ENCODE measurements around the gene TMEM184B. TPM values are rescaled to one million over a fixed set of nuclear protein-coding genes. Genes with fewer than 3 reads are reported as not detected.

The TMEM184B gene
- total RNA-seq, 8 experiments from 2014 or later = 14.6 to 38.5 (median 20.4) TPM

DNA sequence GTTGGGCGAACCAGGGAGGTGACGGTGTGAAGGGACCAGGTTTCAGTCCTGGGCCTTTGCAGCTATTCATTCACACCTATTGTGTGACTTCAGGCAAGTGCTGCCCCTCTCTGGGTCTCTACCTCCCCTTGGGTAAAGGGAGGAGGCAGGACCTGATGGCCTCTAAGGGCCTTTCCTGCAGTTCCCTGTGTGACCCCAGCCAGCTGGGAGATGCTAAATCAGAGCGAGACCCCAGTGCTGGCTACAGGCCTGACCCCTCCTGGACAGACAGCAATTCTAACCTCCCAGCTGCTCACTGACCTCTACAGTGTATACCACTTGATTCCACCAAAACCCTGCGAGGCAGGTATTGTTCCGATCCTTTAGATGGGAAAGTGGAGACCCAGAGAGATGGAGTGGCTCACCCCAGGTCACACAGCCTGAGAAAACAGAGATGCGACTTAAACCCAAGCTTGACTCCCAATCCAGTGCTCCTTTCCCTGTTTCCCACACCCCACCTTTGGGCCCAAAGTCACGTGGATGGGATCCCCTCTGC is 64.8 kb downstream of the TMEM184B start:
- Histone ChIP-seq H3K4me1 (replicated peaks in 1 of 2) (peaks cover 2 to 5% of the 10 kb centered on the region in 2 donors), H3K4me3 (no peak overlapping the region), H3K27ac (no peak overlapping the region)
- in situ Hi-C loops (cut with MboI; ENCODE audit: low pct_unique_long_range_greater_than_20kb in 2 of 9, low sequenced_read_pairs in 9 of 9, unreplicated experiment in 9 of 9) = no loop called here
- 54 to 100% (median 86%) methylated on average over 1 to 4 of the region's 7 CpGs; no CpG with 5 or more reads in 4 of the 10 experiments for WGBS, 10 experiments
- ATAC-seq (replicated peaks in 6 of 8) = no peak

DNA sequence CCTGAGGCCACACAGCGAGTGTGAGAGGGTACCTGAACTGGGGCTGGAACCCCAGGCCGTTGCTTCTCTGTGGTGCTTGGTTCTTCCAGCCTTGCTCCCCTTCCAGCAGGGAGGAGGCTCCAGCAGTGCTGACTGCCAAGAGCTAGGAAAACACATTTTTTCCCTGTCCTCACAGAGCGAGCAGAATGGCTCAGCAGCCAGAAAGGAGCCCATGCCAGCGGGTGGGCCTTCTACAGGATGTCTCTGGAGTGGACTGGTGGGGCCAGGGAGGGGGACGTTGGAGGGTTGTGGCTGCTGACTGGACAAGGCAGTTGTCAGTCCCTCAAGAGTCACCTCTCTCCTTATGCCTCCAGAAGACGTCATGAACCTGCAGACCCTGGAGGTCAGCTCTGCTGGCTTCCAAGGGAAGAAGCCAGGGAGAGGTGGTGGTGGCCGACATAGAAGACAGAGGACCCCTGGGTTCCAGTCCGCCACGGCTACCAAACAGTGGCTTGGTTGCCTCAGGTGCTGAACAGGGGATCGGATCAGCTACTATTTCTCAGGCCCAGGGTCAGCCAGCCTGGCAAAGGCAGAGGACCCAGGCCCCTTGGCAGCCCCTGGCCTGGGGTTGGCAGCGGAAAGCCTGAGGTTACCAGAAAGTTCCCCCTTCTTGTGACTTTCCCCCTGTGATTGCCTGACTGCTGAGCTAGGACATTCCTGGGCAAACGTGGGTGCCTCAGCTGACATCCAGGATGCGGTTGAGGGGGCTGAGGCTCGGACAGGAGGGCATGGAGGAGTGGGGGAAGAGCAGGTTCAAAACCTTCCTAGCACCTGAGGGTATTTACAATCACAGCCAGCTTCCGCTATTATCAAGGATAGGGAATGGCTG is 67.3 kb downstream of the TMEM184B start:
- ATAC-seq (replicated peaks in 6 of 8) = peak in 3 of 8 experiments; percentile 0
- peaks cover 2 to 10% of the 10 kb centered on the region in 2 donors for H3K4me1 ChIP-seq (replicated peaks in 1 of 2)
- WGBS, 10 experiments = 20 to 100% (median 83%) methylated on average over 1 to 5 of the region's 15 CpGs; no CpG with 5 or more reads in 3 of the 10 experiments
- in situ Hi-C loops (cut with MboI; ENCODE audit: low pct_unique_long_range_greater_than_20kb in 2 of 9, low sequenced_read_pairs in 9 of 9, unreplicated experiment in 9 of 9) = no loop called here
- no peak overlapping the region for H3K4me3 ChIP-seq
- H3K27ac ChIP-seq = no peak overlapping the region

DNA sequence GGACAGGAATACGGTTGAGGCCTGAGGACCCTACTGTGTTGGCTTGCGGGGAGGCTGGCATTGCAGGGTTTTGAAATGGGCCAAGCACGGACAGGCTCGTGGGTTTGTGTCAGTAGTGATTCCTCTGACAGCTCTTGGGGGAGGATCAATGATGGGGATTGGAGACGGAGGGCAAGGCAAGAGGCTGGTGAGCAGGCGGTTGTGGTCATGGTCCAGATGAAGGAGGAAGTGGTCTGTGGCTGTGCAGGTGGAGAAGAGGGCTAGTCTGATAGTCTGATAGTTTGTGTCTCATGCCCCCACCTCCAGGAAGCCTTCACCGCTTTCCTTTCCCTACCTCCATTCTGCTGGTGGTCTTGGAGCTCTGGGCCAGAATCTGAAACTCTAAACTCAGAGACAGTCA is 68.0 kb downstream of the TMEM184B start:
- H3K4me3 ChIP-seq = no peak overlapping the region
- no peak overlapping the region for H3K27ac ChIP-seq
- H3K4me1 ChIP-seq (replicated peaks in 1 of 2) = peaks cover 2 to 10% of the 10 kb centered on the region in 2 donors
- in situ Hi-C loops (cut with MboI; ENCODE audit: low pct_unique_long_range_greater_than_20kb in 2 of 9, low sequenced_read_pairs in 9 of 9, unreplicated experiment in 9 of 9) = no loop called here
- 27 to 100% (median 85%) methylated on average over 1 to 6 of the region's 7 CpGs; no CpG with 5 or more reads in 2 of the 10 experiments for WGBS, 10 experiments
- no peak for ATAC-seq (replicated peaks in 6 of 8)

DNA sequence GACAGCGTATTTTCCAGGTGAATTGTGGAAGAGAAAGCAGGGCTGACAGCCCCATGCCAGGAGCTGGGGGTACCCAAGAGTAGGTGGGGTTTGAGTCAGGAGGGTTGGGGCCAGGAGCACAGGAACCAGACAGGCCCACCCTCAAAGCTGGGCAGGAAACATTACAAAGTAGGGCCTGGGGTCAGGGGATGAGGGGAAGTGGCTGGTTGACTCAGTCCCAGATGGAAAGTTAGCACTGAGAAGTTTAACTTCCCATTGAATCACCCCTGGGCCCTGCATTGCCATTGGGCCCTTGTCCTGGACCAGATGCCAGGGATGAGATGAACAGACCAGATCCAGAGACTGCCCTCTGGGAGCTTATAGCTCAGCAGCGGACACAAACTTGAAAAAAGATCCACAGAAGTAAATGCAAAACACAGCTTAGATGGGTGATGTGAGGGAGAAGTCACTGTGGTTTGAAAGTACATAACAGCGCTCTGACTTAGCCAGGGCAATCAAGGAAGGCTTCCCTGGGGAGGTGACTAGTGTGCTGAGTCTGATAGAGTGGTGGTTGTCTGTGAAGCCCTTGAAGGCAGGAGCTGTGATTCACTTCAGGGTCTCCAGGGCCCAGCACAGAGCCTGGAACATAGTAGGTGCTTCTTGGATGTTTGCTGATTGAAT is 68.8 kb downstream of the TMEM184B start:
- no peak for ATAC-seq (replicated peaks in 6 of 8)
- H3K4me1 ChIP-seq (replicated peaks in 1 of 2) = peaks cover 2 to 10% of the 10 kb centered on the region in 2 donors
- H3K27ac ChIP-seq = no peak overlapping the region
- WGBS, 10 experiments = 100% methylated on average over 1 of the region's 3 CpGs; no CpG with 5 or more reads in 9 of the 10 experiments
- peak overlapping the region in 3 of 5 donors; percentile 52 to 58 (median 58) for H3K4me3 ChIP-seq
- in situ Hi-C loops (cut with MboI; ENCODE audit: low pct_unique_long_range_greater_than_20kb in 2 of 9, low sequenced_read_pairs in 9 of 9, unreplicated experiment in 9 of 9) = no loop called here

DNA sequence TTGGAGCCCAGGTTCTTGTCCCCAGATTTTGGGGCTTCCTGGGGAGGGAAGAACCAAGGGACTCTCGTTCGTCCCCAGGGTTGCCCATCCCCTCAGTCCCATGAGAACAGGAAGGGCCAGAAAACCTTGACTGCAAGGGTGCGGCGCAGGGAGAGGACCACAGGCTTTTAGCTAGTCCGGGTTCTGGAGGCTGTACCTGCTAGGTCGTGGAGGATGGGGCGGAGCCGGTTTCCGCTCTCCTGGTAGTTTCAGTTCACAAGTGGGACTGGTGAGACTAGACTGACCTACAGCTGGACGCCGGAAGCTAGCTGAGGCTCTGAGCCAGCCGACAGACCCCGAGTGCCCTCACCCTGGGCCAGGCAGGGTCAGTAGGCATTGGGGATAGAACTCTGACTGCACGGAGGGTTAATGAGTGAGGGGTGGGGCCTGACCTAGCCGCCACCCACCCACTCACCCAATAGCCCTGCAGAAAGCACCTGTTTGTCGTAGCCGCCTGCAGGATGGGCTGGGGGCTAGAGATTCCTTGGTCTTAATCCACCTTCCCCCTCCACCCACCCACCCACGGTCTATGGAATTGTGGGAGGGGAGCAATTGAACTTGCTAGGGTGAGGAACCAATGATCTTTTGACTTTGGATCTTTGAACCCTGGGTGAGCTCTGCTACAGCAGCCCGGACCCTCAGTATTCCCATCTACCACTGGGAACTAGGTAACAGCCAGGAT is 69.6 kb downstream of the TMEM184B start:
- peak in 5 of 8 experiments; percentile 1 to 7 (median 2) for ATAC-seq (replicated peaks in 6 of 8)
- 0 to 43% (median 18%) methylated on average over 1 to 7 of the region's 19 CpGs; no CpG with 5 or more reads in 6 of the 10 experiments for WGBS, 10 experiments
- Histone ChIP-seq H3K4me3 (peak overlapping the region; percentile 52 to 58 (median 57)), H3K27ac (no peak overlapping the region), H3K4me1 (replicated peaks in 1 of 2) (peaks cover 2 to 10% of the 10 kb centered on the region in 2 donors)
- in situ Hi-C loops (cut with MboI; ENCODE audit: low pct_unique_long_range_greater_than_20kb in 2 of 9, low sequenced_read_pairs in 9 of 9, unreplicated experiment in 9 of 9) = no loop called here

DNA sequence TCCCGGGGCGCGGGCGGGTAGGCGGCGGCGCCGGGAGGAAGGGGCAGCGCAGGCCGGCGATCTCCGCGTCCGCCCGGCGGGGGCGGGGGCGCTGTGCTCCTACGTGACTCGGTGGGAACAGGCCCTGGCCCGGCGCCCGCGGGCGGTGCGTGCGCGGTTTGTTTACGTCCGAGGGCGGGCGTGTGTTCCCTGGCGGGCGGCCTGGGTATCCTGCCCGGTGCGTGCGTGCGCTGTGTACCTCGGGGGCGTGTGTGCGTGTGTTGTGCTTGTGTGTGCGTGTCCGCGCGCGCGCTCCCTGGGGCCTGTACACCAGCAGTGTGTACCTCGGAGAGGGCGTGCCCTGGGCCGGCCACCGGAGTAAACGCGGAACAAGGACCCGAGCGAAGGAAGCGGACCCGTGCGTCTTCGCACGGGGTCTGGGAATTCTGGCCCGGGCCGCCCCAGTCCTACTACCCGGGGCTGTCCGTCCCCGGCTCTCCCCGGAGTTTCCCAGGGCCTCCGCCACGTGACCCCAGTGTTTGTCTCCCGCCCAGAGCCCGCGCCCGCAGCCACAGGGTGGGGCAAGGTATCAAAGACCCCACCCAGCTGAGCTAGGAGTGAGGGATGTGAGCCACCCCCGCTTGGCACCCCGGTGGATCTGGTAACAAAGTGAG is 70.2 kb downstream of the TMEM184B start:
- in situ Hi-C loops (cut with MboI; ENCODE audit: low pct_unique_long_range_greater_than_20kb in 2 of 9, low sequenced_read_pairs in 9 of 9, unreplicated experiment in 9 of 9) = no loop called here
- ATAC-seq (replicated peaks in 6 of 8) = peak; percentile 23 to 64 (median 54)
- Histone ChIP-seq H3K27ac (peak overlapping the region; percentile 59 to 76), H3K4me1 (replicated peaks in 1 of 2) (peaks cover 2 to 10% of the 10 kb centered on the region in 2 donors), H3K4me3 (peak overlapping the region; percentile 52 to 58 (median 57))
- WGBS, 10 experiments = 0 to 2% (median 2%) methylated on average over 2 to 12 of the region's 74 CpGs; no CpG with 5 or more reads in 7 of the 10 experiments

DNA sequence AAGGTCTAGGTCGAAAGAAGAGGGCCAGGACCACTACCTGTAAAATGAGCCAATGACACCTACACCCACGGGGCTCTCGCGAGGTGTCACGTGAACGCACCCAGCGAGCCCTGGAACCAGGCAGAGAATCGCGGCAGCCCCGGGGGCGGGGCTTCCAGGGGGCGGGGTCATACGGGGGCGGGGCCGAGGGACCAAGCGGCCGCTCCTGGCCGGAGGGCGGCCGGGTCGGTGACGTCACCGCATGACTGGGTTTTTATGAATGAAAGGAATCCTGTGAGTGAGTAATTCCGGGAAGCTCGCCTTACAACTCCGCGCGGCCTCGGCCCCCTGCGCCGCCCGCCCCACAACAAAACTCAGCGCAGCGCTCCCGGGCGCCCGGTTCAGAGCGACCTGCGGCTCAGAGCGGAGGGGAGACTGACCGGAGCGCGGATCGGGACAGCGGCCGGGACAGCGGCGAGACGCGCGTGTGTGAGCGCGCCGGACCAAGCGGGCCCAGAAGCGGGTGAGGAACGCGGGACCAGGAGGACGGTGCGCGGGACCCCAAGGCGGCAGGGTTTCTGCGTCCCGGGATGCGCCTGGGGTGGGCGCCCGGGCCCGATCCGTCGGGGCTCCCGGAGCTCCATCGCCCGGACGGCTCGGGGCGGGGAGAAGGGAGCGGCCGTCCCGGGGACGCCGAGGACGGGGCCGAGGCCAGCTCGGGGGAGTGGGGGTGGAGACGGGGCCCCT is 70.9 kb downstream of the TMEM184B start, which contains the start of gene MAFF:
Gene MAFF (plus strand): TSS at position 284 of the 726 bp plus-strand sequence. CDS start 11,860 bp downstream, outside the sequence.
- Histone ChIP-seq H3K4me3 (peak within 1 kb of the TSS; percentile 52 to 58 (median 57)), H3K4me1 (replicated peaks in 1 of 2) (peaks cover 2 to 13% of the 10 kb centered on the region in 2 donors), H3K27ac (peak within 1 kb of the TSS; percentile 59 to 76)
- 0% methylated on average over 1 of the region's 85 CpGs; no CpG with 5 or more reads in 9 of the 10 experiments for WGBS, 10 experiments
- in situ Hi-C loops (cut with MboI; ENCODE audit: low pct_unique_long_range_greater_than_20kb in 2 of 9, low sequenced_read_pairs in 9 of 9, unreplicated experiment in 9 of 9) = no loop called here
- peak; percentile 68 to 83 (median 76) for ATAC-seq (replicated peaks in 6 of 8)

DNA sequence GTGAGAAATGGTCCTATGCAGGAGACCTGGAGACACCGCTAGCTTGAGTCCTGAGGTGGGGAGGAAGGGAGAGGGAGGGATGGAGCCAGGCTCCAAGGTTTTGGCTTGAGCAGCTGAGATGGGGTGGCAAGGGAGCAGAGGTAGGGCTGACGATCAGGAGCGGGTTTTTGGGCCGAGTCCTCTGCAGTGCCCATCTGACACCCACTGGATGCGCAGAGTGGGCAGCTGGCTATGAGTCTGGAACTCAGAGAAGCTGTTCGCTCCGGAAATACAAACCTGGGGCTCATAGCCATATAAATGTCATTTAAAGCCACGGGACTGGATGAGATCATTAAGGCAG is 71.5 kb downstream of the TMEM184B start:
- WGBS, 10 experiments = 6 to 60% (median 8%) methylated on average over 1 to 4 of the region's 8 CpGs; no CpG with 5 or more reads in 7 of the 10 experiments
- Histone ChIP-seq H3K4me1 (replicated peaks in 1 of 2) (peaks cover 2 to 14% of the 10 kb centered on the region in 2 donors), H3K27ac (peak overlapping the region; percentile 11 to 42), H3K4me3 (peak overlapping the region; percentile 24 to 58 (median 57))
- in situ Hi-C loops (cut with MboI; ENCODE audit: low pct_unique_long_range_greater_than_20kb in 2 of 9, low sequenced_read_pairs in 9 of 9, unreplicated experiment in 9 of 9) = no loop called here
- ATAC-seq (replicated peaks in 6 of 8) = peak in 1 of 8 experiments; percentile 8

DNA sequence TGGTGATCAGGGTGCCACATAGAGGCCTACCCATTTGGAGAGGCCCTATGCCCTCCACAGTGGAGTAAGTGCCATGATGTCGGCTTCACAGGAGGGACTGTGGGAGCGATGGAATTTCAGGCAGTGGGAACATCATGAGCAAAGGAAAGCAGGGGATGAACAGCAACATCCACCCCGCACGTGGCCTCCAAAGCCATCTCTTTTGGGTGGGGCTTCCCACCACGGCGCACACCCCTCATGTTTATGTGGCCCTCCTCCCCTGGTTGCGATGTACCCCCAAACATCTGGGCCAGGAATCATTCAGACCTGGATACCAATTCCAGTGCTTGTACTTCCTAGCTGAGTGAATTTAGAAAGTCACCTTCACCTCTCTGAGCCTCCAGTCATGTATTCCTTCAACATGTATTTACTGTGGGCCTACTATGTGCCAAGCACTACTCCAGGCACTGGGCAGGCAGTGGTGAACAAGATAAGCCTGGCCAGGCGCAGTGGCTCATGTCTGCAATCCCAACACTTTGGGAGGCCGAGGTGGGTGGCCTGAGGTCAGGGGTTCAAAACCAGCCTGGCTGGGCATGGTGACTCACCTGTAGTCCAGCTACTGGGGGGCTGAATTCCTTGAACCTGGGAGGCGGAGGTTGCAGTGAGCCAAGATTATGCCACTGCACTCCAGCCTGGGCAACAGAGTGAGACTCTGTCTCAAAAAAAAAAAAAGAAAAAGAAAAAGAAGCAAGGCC is 72.8 kb downstream of the TMEM184B start:
- Histone ChIP-seq H3K27ac (no peak overlapping the region), H3K4me1 (replicated peaks in 1 of 2) (peaks cover 2 to 14% of the 10 kb centered on the region in 2 donors), H3K4me3 (no peak overlapping the region)
- no peak for ATAC-seq (replicated peaks in 6 of 8)
- in situ Hi-C loops (cut with MboI; ENCODE audit: low pct_unique_long_range_greater_than_20kb in 2 of 9, low sequenced_read_pairs in 9 of 9, unreplicated experiment in 9 of 9) = no loop called here
- 51 to 100% (median 100%) methylated on average over 1 to 6 of the region's 10 CpGs; no CpG with 5 or more reads in 2 of the 10 experiments for WGBS, 10 experiments

DNA sequence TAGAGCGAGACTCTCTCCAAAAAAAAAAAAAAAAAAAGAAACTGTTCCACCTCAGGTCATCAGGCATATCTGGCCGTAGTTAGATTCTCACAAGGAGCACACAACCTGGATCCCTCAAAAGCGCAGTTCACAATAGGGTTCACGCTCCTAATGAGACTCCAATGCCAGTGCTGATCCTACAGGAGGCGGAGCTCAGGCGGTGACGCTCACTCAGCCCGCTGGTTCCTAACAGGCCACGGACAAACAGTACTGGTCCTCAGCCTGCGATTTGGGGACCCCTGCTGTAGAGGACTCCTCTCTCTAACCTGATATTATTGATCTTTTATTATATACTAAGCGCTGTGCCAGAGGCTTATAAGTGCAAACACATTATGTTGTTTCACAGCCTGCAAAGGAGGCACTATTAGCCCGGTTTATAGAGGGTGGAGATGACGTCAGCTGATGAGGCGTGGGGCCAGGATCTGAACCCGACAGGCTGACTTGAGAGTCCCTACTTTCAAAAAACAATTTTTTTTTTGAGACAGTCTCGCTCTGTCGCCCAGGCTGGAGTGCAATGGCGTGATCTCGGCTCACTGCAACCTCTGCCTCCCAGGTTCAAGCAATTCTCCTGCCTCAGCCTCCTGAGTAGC is 75.9 kb downstream of the TMEM184B start:
- 39 to 100% (median 65%) methylated on average over 2 to 8 of the region's 19 CpGs; no CpG with 5 or more reads in 4 of the 10 experiments for WGBS, 10 experiments
- H3K27ac ChIP-seq = no peak overlapping the region
- no peak overlapping the region for H3K4me3 ChIP-seq
- in situ Hi-C loops (cut with MboI; ENCODE audit: low pct_unique_long_range_greater_than_20kb in 2 of 9, low sequenced_read_pairs in 9 of 9, unreplicated experiment in 9 of 9) = no loop called here
- peak in 2 of 8 experiments; percentile 4 to 6 for ATAC-seq (replicated peaks in 6 of 8)
- peaks cover 7 to 22% of the 10 kb centered on the region in 2 donors for H3K4me1 ChIP-seq (replicated peaks in 1 of 2)

DNA sequence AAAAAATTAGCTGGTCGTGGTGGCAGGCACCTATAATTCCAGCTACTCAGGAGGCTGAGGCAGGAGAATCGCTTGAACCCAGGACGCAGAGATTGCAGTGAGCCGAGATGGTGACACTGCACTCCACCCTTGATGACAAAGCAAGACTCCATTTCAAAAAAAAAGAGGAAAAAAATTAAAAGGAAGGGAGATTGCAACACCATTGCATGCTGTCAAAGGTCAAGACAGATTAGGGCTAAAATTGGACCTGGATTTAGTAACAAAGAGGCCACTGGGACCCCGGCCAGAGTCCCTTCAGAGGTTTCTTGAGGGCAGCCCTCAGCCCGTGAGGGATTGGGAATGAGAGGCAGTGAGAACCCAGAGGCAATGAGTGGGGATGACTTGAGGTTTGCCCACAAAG is 79.2 kb downstream of the TMEM184B start:
- H3K27ac ChIP-seq = no peak overlapping the region
- H3K4me1 ChIP-seq (replicated peaks in 1 of 2) = peaks cover 23 to 29% of the 10 kb centered on the region in 2 donors
- no peak for ATAC-seq (replicated peaks in 6 of 8)
- H3K4me3 ChIP-seq = no peak overlapping the region
- in situ Hi-C loops (cut with MboI; ENCODE audit: low pct_unique_long_range_greater_than_20kb in 2 of 9, low sequenced_read_pairs in 9 of 9, unreplicated experiment in 9 of 9) = no loop called here
- 50 to 100% (median 86%) methylated on average over 1 to 5 of the region's 6 CpGs; no CpG with 5 or more reads in 2 of the 10 experiments for WGBS, 10 experiments

Measured in motor neuron (in vitro differentiated cells).